WTC11 (cell line): ENCODE data around the gene ADCY1. TPM values are rescaled to one million over a fixed set of nuclear protein-coding genes. Genes with fewer than 3 reads are reported as not detected.

Experiments
- ATAC-seq: fragments of 200-7000 bp; cut with Tn5 transposase; 2 replicates; pipeline ENCODE4 v1.10.0; 2021; ENCODE audit warnings: mild to moderate bottlenecking, moderate library complexity
- CTCF ChIA-PET: fragments of 300-600 bp; sonication (Branson Sonifier 250); formaldehyde crosslinking; loops from one replicate; lab custom pipeline; 2021; ENCODE audit warnings: antibody characterized with exemption; lab: Charles Lee
- POLR2A ChIA-PET: fragments of 350-600 bp; sonication (Branson Sonifier 250); formaldehyde crosslinking; loops from one replicate; lab custom pipeline; 2021; ENCODE audit warnings: antibody characterized with exemption; lab: Charles Lee
- DNase-seq: peaks from one replicate; pipeline ENCODE4 v3.0.0; 2021; ENCODE audit warnings: low spot score
- H3K27ac Mint-ChIP-seq: 2 replicates; pipeline ENCODE4 v1.8.0; 2021; ENCODE audit warnings: mixed read lengths
- H3K27me3 Mint-ChIP-seq: 2 replicates; pipeline ENCODE4 v1.8.0; 2021; ENCODE audit warnings: low read depth, mild to moderate bottlenecking, moderate library complexity, mixed read lengths
- H3K36me3 Mint-ChIP-seq: 2 replicates; pipeline ENCODE4 v1.8.0; 2021; ENCODE audit warnings: mixed read lengths
- H3K4me1 Mint-ChIP-seq: 2 replicates; pipeline ENCODE4 v1.8.0; 2022; ENCODE audit warnings: mixed read lengths
- H3K4me3 Mint-ChIP-seq: 2 replicates; pipeline ENCODE4 v1.8.0; 2021; ENCODE audit warnings: mild to moderate bottlenecking, moderate library complexity, mixed read lengths
- H3K9me3 Mint-ChIP-seq: 2 replicates; pipeline ENCODE4 v1.8.0; 2021; ENCODE audit warnings: mixed read lengths
- ATF6 ChIP-seq: sonication (generic); formaldehyde crosslinking; IDR thresholded peaks from 2 replicates; pipeline ENCODE4 v1.8.1; 2023; ENCODE audit warnings: mild to moderate bottlenecking, missing genetic modification reagents
- CBFB ChIP-seq: sonication (generic); formaldehyde crosslinking; IDR thresholded peaks from 2 replicates; pipeline ENCODE4 v1.8.1; 2022; ENCODE audit warnings: mild to moderate bottlenecking, low read depth, missing genetic modification reagents
- CTCF ChIP-seq: fragments of 200-600 bp; IDR thresholded peaks from 2 replicates; pipeline ENCODE4 v1.8.0; 2022; ENCODE audit warnings: antibody characterized with exemption
- E2F4 ChIP-seq: sonication (generic); formaldehyde crosslinking; IDR thresholded peaks from 2 replicates; pipeline ENCODE4 v1.8.1; 2022; ENCODE audit warnings: low read depth, mild to moderate bottlenecking, moderate library complexity, missing genetic modification reagents, borderline replicate concordance
- FOXP4 ChIP-seq: sonication (generic); formaldehyde crosslinking; IDR thresholded peaks from 2 replicates; pipeline ENCODE4 v1.8.0; 2022; ENCODE audit warnings: mild to moderate bottlenecking, missing genetic modification reagents
- GRHL2 ChIP-seq: fragments of 250-450 bp; sonication (Bioruptor Pico); IDR thresholded peaks from 2 replicates; pipeline ENCODE4 v1.8.0; 2022; ENCODE audit warnings: mild to moderate bottlenecking, moderate library complexity; ENCODE audit not compliant: insufficient replicate concordance, severe bottlenecking
- HMGXB4 ChIP-seq: sonication (generic); formaldehyde crosslinking; IDR thresholded peaks from 2 replicates; pipeline ENCODE4 v1.8.1; 2023; ENCODE audit warnings: mild to moderate bottlenecking, moderate library complexity, missing genetic modification reagents
- JAZF1 ChIP-seq: fragments of 250-450 bp; sonication (Bioruptor Pico); IDR thresholded peaks from 2 replicates; pipeline ENCODE4 v1.9.0; 2021; ENCODE audit warnings: moderate library complexity, mild to moderate bottlenecking, inconsistent platforms
- MXD4 ChIP-seq: fragments of 250-450 bp; sonication (Bioruptor Pico); IDR thresholded peaks from 2 replicates; pipeline ENCODE4 v1.8.0; 2021; ENCODE audit warnings: mild to moderate bottlenecking, moderate library complexity, borderline replicate concordance
- NFYB ChIP-seq: sonication (generic); formaldehyde crosslinking; conservative IDR thresholded peaks from 2 replicates; pipeline ENCODE4 v1.8.0; 2022; ENCODE audit warnings: low read depth, missing genetic modification reagents
- NR1H2 ChIP-seq: sonication (generic); formaldehyde crosslinking; IDR thresholded peaks from 2 replicates; pipeline ENCODE4 v1.9.0; 2021; ENCODE audit warnings: mild to moderate bottlenecking, moderate library complexity, missing genetic modification reagents
- NR2C2 ChIP-seq: sonication (generic); formaldehyde crosslinking; IDR thresholded peaks from 2 replicates; pipeline ENCODE4 v1.8.0; 2022; ENCODE audit warnings: mild to moderate bottlenecking, missing genetic modification reagents
- OVOL2 ChIP-seq: fragments of 250-450 bp; sonication (Bioruptor Pico); IDR thresholded peaks from 2 replicates; pipeline ENCODE4 v1.9.0; 2021; ENCODE audit warnings: mild to moderate bottlenecking, borderline replicate concordance
- PRRX2 ChIP-seq: fragments of 250-450 bp; sonication (Bioruptor Pico); IDR thresholded peaks from 2 replicates; pipeline ENCODE4 v1.8.0; 2021; ENCODE audit warnings: mild to moderate bottlenecking
- SOX15 ChIP-seq: fragments of 250-450 bp; sonication (Bioruptor Pico); IDR thresholded peaks from 2 replicates; pipeline ENCODE4 v1.9.0; 2021; ENCODE audit warnings: mild to moderate bottlenecking
- TCF7 ChIP-seq: sonication (generic); formaldehyde crosslinking; IDR thresholded peaks from 2 replicates; pipeline ENCODE4 v1.8.0; 2022; ENCODE audit warnings: mild to moderate bottlenecking, low read depth, missing genetic modification reagents, moderate library complexity
- ZNF121 ChIP-seq: sonication (generic); formaldehyde crosslinking; IDR thresholded peaks from 2 replicates; pipeline ENCODE4 v1.8.0; 2023; ENCODE audit warnings: missing genetic modification reagents
- ZNF263 ChIP-seq: sonication (generic); formaldehyde crosslinking; IDR thresholded peaks from 2 replicates; pipeline ENCODE4 v1.8.1; 2022; ENCODE audit warnings: low read depth, mild to moderate bottlenecking, moderate library complexity, missing genetic modification reagents
- ZNF317 ChIP-seq: sonication (generic); formaldehyde crosslinking; IDR thresholded peaks from 2 replicates; pipeline ENCODE4 v1.8.1; 2023; ENCODE audit warnings: low read depth, mild to moderate bottlenecking, moderate library complexity, missing genetic modification reagents, borderline replicate concordance
- ZNF416 ChIP-seq: fragments of 250-450 bp; sonication (Bioruptor Pico); IDR thresholded peaks from 2 replicates; pipeline ENCODE4 v1.9.0; 2021; ENCODE audit warnings: mild to moderate bottlenecking, inconsistent platforms
- total RNA-seq: library from RNA; stranded (reverse); gene quantifications from 3 replicates; pipeline ENCODE4 v1.2.3, GENCODE V29; 2021

ADCY1 gene
- total RNA-seq, 1 experiment from 2014 or later = 29.0 TPM

- Mint-ChIP-seq H3K4me1 (no peaks in the 10 kb centered on the region), H3K36me3 (peaks cover 7% of the 10 kb centered on the region; the same call in 1 of the 2 replicates), H3K4me3 (no peak overlapping the region), H3K27me3 (no peaks in the 10 kb centered on the region), H3K9me3 (no peaks in the 10 kb centered on the region), H3K27ac (no peak overlapping the region)
- no peak for ATAC-seq
- TF ChIP-seq SOX15 (CRISPR knock-in tag) (no peak), NFYB (no peak), MXD4 (no peak), ZNF317 (no peak), HMGXB4 (CRISPR knock-in tag) (no peak), ZNF263 (CRISPR knock-in tag) (no peak), ATF6 (CRISPR knock-in tag) (no peak), FOXP4 (CRISPR knock-in tag) (no peak), NR2C2 (CRISPR knock-in tag) (no peak), CTCF (no peak)
- ChIA-PET POLR2A (no interaction called here), CTCF (interaction anchor here (0.7 to 2.5 kb wide), 2 partner anchors 8 to 438 kb away, joined by 3 to 17 read pairs; no protein-coding TSS in a partner anchor)
- no peak for DNase-seq
Measured at GRCh38 chr7:45655539-45655938, 81.4 kb downstream of the ADCY1 start.

- Mint-ChIP-seq H3K9me3 (no peaks in the 10 kb centered on the region), H3K4me3 (no peak overlapping the region), H3K36me3 (peaks cover 7% of the 10 kb centered on the region; the same call in 1 of the 2 replicates), H3K27ac (no peak overlapping the region), H3K27me3 (no peaks in the 10 kb centered on the region), H3K4me1 (no peaks in the 10 kb centered on the region)
- no peak for ATAC-seq
- TF ChIP-seq GRHL2 (CRISPR knock-in tag) (no peak), OVOL2 (CRISPR knock-in tag) (no peak), HMGXB4 (CRISPR knock-in tag) (no peak), E2F4 (CRISPR knock-in tag) (no peak), CBFB (CRISPR knock-in tag) (no peak), ZNF121 (CRISPR knock-in tag) (no peak), PRRX2 (CRISPR knock-in tag) (no peak), TCF7 (CRISPR knock-in tag) (no peak), JAZF1 (CRISPR knock-in tag) (no peak), NR1H2 (CRISPR knock-in tag) (no peak), ZNF416 (CRISPR knock-in tag) (no peak)
- ChIA-PET POLR2A (no interaction called here), CTCF (no interaction called here)
- DNase-seq = no peak
Measured at GRCh38 chr7:45656431-45656830, 82.3 kb downstream of the ADCY1 start.
